GM21526 (cell line): Measurements from ENCODE around the gene SPDYE1.

Experiments
- ATAC-seq: cut with Tn5 transposase; IDR thresholded peaks from one replicate; pipeline ENCODE4 v1.9.1; 2021; ENCODE audit warnings: moderate library complexity; ENCODE audit not compliant: unreplicated experiment, low FRiP score

Gene SPDYE1

GRCh38 chr7:44059219-44060090 is 61.8 kb downstream of the SPDYE1 start:
- no peak for ATAC-seq
